ENCODE data around the gene NFYB. TPM values are rescaled to one million over a fixed set of nuclear protein-coding genes. Genes with fewer than 3 reads are reported as not detected.

NFYB gene
- total RNA-seq, 1 experiment from 2014 or later: 31.5 TPM

GRCh38 chr12:104130760-104131159, 7.2 kb downstream of the NFYB start:
- TF ChIP-seq, protein P1, sequence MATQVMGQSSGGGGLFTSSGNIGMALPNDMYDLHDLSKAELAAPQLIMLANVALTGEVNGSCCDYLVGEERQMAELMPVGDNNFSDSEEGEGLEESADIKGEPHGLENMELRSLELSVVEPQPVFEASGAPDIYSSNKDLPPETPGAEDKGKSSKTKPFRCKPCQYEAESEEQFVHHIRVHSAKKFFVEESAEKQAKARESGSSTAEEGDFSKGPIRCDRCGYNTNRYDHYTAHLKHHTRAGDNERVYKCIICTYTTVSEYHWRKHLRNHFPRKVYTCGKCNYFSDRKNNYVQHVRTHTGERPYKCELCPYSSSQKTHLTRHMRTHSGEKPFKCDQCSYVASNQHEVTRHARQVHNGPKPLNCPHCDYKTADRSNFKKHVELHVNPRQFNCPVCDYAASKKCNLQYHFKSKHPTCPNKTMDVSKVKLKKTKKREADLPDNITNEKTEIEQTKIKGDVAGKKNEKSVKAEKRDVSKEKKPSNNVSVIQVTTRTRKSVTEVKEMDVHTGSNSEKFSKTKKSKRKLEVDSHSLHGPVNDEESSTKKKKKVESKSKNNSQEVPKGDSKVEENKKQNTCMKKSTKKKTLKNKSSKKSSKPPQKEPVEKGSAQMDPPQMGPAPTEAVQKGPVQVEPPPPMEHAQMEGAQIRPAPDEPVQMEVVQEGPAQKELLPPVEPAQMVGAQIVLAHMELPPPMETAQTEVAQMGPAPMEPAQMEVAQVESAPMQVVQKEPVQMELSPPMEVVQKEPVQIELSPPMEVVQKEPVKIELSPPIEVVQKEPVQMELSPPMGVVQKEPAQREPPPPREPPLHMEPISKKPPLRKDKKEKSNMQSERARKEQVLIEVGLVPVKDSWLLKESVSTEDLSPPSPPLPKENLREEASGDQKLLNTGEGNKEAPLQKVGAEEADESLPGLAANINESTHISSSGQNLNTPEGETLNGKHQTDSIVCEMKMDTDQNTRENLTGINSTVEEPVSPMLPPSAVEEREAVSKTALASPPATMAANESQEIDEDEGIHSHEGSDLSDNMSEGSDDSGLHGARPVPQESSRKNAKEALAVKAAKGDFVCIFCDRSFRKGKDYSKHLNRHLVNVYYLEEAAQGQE (IDR thresholded peaks at IDR 0.05; ENCODE audit: insufficient read depth in 1 of 2, low read depth in 2 of 2, low read length in 1 of 2): no peak
- TF ChIP-seq SIN3A (IDR thresholded peaks at IDR 0.05; ENCODE audit: borderline replicate concordance, insufficient read depth, low read depth, low read length) (no peak), CTCF (IDR thresholded peaks at IDR 0.05) (no peak), POLR2AphosphoS5 (IDR thresholded peaks at IDR 0.05; ENCODE audit: low read depth, low read length) (no peak), TCF7L2 (IDR thresholded peaks at IDR 0.05; ENCODE audit: low read depth, low read length) (no peak)
- peaks cover 6% of the 10 kb centered on the region; the same call in 1 of the 2 replicates for H3K4me1 ChIP-seq (ENCODE audit: control insufficient read depth, insufficient read depth, low read length)
- ATAC-seq (no peak), DNase-seq (ENCODE audit: low read depth, low spot score) (no peak)
- H3K9me3 ChIP-seq (ENCODE audit: control insufficient read depth, insufficient read depth, low read depth, low read length): no peaks in the 10 kb centered on the region
- no peak overlapping the region for H3K27ac ChIP-seq (ENCODE audit: low read length)
- BruUV-seq (replicated peaks): no TSS peak
- in situ Hi-C loops (cut with HindIII; ENCODE audit: low pct_unique_long_range_greater_than_20kb, low sequenced_read_pairs): no loop called here
- CTCF ChIA-PET: no interaction called here
- H3K27me3 ChIP-seq (ENCODE audit: control insufficient read depth, insufficient read depth, low read length): no peaks in the 10 kb centered on the region
- H3K36me3 ChIP-seq (ENCODE audit: control insufficient read depth, insufficient read depth, low read length): peaks cover 30% of the 10 kb centered on the region
- intact Hi-C loops (cut with micrococcal nuclease; ENCODE audit: unreplicated experiment): loop anchor here (10.0 kb wide), 1 partner anchor 174 kb away; the partner anchor contains the start of gene EID3
- POLR2A ChIA-PET: no interaction called here
- H3K4me3 ChIP-seq (ENCODE audit: low read depth in 2 of 2, low read length in 2 of 2): no peak overlapping the region

GRCh38 chr12:104126548-104126947, 11.5 kb downstream of the NFYB start:
- ChIA-PET POLR2A (interaction anchor here (0.6 kb wide), 2 partner anchors 91 to 169 kb away, joined by 4 to 15 read pairs; no protein-coding TSS in a partner anchor), CTCF (no interaction called here)
- BruUV-seq (replicated peaks): no TSS peak
- ATAC-seq: no peak
- peaks cover 4% of the 10 kb centered on the region; the same call in 1 of the 2 replicates for H3K4me1 ChIP-seq (ENCODE audit: control insufficient read depth, insufficient read depth, low read length)
- intact Hi-C loops (cut with micrococcal nuclease; ENCODE audit: unreplicated experiment) (no loop called here), in situ Hi-C loops (cut with HindIII; ENCODE audit: low pct_unique_long_range_greater_than_20kb, low sequenced_read_pairs) (no loop called here)
- H3K27me3 ChIP-seq (ENCODE audit: control insufficient read depth, insufficient read depth, low read length): no peaks in the 10 kb centered on the region
- no peak for DNase-seq (ENCODE audit: low read depth, low spot score)
- H3K4me3 ChIP-seq (ENCODE audit: low read depth in 2 of 2, low read length in 2 of 2): no peak overlapping the region
- no peak overlapping the region for H3K27ac ChIP-seq (ENCODE audit: low read length)
- H3K9me3 ChIP-seq (ENCODE audit: control insufficient read depth, insufficient read depth, low read depth, low read length): no peaks in the 10 kb centered on the region
- TF ChIP-seq TCF7L2 (IDR thresholded peaks at IDR 0.05; ENCODE audit: low read depth, low read length) (no peak), CTCF (IDR thresholded peaks at IDR 0.05) (no peak), POLR2AphosphoS5 (IDR thresholded peaks at IDR 0.05; ENCODE audit: low read depth, low read length) (no peak), SIN3A (IDR thresholded peaks at IDR 0.05; ENCODE audit: borderline replicate concordance, insufficient read depth, low read depth, low read length) (no peak)
- TF ChIP-seq, protein P1 (IDR thresholded peaks at IDR 0.05; ENCODE audit: insufficient read depth in 1 of 2, low read depth in 2 of 2, low read length in 1 of 2): no peak
- peaks cover 40% of the 10 kb centered on the region for H3K36me3 ChIP-seq (ENCODE audit: control insufficient read depth, insufficient read depth, low read length)

Measured in Panc1 (cell line).